Panc1 (cell line): ENCODE measurements around the gene ZNF281. TPM values are rescaled to one million over a fixed set of nuclear protein-coding genes. Genes with fewer than 3 reads are reported as not detected.

Experiments
- ATAC-seq: fragments of 200-7000 bp; cut with Tn5 transposase; 2 replicates; pipeline ENCODE4 v1.9.1; 2020; ENCODE audit warnings: mild to moderate bottlenecking, moderate library complexity
- BruUV-seq: library from RNA; stranded (reverse); fragments of 400-500 nt; replicated peaks from 2 replicates; lab custom pipeline; 2021; lab: Mats Ljungman, UMichigan
- CTCF ChIA-PET: fragments of 300-600 bp; sonication (Branson Sonifier 250); formaldehyde crosslinking; loops from one replicate; lab custom pipeline; 2022; ENCODE audit warnings: antibody characterized with exemption; lab: Charles Lee
- POLR2A ChIA-PET: fragments of 300-600 bp; sonication (Branson Sonifier 250); formaldehyde crosslinking; loops from one replicate; lab custom pipeline; 2022; ENCODE audit warnings: antibody characterized with exemption; lab: Charles Lee
- DNase-seq: peaks from one replicate; pipeline ENCODE4 v3.0.0-alpha.2; 2010; ENCODE audit warnings: low read depth, low spot score
- H3K27ac ChIP-seq: 2 replicates; pipeline ENCODE4 v1.5.1; 2011; ENCODE audit warnings: mild to moderate bottlenecking, low read length, inconsistent platforms
- H3K27me3 ChIP-seq: fragments of 200-500 bp; sonication (Bioruptor generic); 2 replicates; pipeline ENCODE4 v1.6.0; 2014; ENCODE audit warnings: low read length, inconsistent platforms; ENCODE audit not compliant: control insufficient read depth, insufficient read depth
- H3K36me3 ChIP-seq: fragments of 200-500 bp; sonication (Bioruptor generic); 2 replicates; pipeline ENCODE4 v1.5.1; 2014; ENCODE audit warnings: inconsistent platforms, mild to moderate bottlenecking, low read length, moderate library complexity; ENCODE audit not compliant: control insufficient read depth, insufficient read depth
- H3K4me1 ChIP-seq: 2 replicates; pipeline ENCODE4 v1.5.1; 2011; ENCODE audit warnings: inconsistent platforms, mild to moderate bottlenecking, low read length, moderate library complexity; ENCODE audit not compliant: control insufficient read depth, insufficient read depth
- H3K4me3 ChIP-seq, 2 experiments: 2 replicates each; pipeline ENCODE4 v1.5.1; 2011 to 2012; ENCODE audit warnings: low read depth in 2 of 2, low read length in 2 of 2, mild to moderate bottlenecking in 2 of 2, inconsistent platforms in 1 of 2, moderate library complexity in 1 of 2
- H3K9me3 ChIP-seq: fragments of 200-500 bp; sonication (Bioruptor generic); 2 replicates; pipeline ENCODE4 v1.5.1; 2014; ENCODE audit warnings: low read depth, mild to moderate bottlenecking, inconsistent platforms, low read length, moderate library complexity; ENCODE audit not compliant: control insufficient read depth, insufficient read depth
- CTCF ChIP-seq: fragments of 450-650 bp; IDR thresholded peaks from 2 replicates; pipeline ENCODE4 v1.5.1; 2017; ENCODE audit warnings: mild to moderate bottlenecking
- POLR2AphosphoS5 ChIP-seq: IDR thresholded peaks from 2 replicates; pipeline ENCODE4 v1.6.1; 2012; ENCODE audit warnings: mild to moderate bottlenecking, low read depth, low read length, moderate library complexity
- REST ChIP-seq, 2 experiments: IDR thresholded peaks; 2 replicates each; pipeline ENCODE4 v1.6.1; 2011 to 2012; ENCODE audit warnings: low read depth in 2 of 2, control low read depth in 1 of 2, low read length in 1 of 2, mild to moderate bottlenecking in 1 of 2, moderate library complexity in 1 of 2; ENCODE audit not compliant: insufficient read depth in 1 of 2
- SIN3A ChIP-seq: IDR thresholded peaks from 2 replicates; pipeline ENCODE4 v1.6.1; 2012; ENCODE audit warnings: low read depth, mild to moderate bottlenecking, low read length, moderate library complexity, borderline replicate concordance; ENCODE audit not compliant: insufficient read depth
- TCF7L2 ChIP-seq: IDR thresholded peaks from 2 replicates; pipeline ENCODE4 v1.6.1; 2011; ENCODE audit warnings: mild to moderate bottlenecking, low read depth, low read length, inconsistent platforms
- in situ Hi-C: cut with HindIII; loops from 2 replicates; pipeline ENCODE4 v1.10.0; 2016; ENCODE audit warnings: low sequenced_read_pairs, low pct_unique_long_range_greater_than_20kb
- intact Hi-C: fragments of 100-400 bp; cut with micrococcal nuclease; formaldehyde crosslinking; loops from one replicate; pipeline ENCODE4 v1.10.0; 2022; ENCODE audit not compliant: unreplicated experiment
- total RNA-seq: library from RNA; stranded (reverse); gene quantifications from one replicate; pipeline ENCODE4 v1.2.1, GENCODE V29; 2021; ENCODE audit not compliant: unreplicated experiment

Gene ZNF281
- total RNA-seq, 1 experiment from 2014 or later, result 34.2 TPM

- TF ChIP-seq REST (IDR thresholded peaks at IDR 0.05; ENCODE audit: insufficient read depth in 1 of 2, low read depth in 2 of 2, low read length in 1 of 2) (no peak), TCF7L2 (no peak), CTCF (no peak), POLR2AphosphoS5 (no peak), SIN3A (no peak)
- in situ Hi-C loops (no loop called here), intact Hi-C loops (no loop called here)
- no peak for DNase-seq
- H3K4me3 ChIP-seq, result no peak overlapping the region
- ChIA-PET POLR2A (no interaction called here), CTCF (no interaction called here)
- no peaks in the 10 kb centered on the region for H3K9me3 ChIP-seq
- H3K27ac ChIP-seq, result no peak overlapping the region
- no TSS peak for BruUV-seq
- H3K36me3 ChIP-seq, result no peaks in the 10 kb centered on the region
- no peak for ATAC-seq
- no peaks in the 10 kb centered on the region for H3K27me3 ChIP-seq
- H3K4me1 ChIP-seq, result peaks cover 9% of the 10 kb centered on the region
These were observed 23.8 kb upstream of the ZNF281 start for GRCh38 chr1:200433586-200433985.

GRCh38 chr1:200432586-200432985 lies 22.8 kb upstream of the ZNF281 start:
- POLR2A ChIA-PET, result no interaction called here
- no peak for TF ChIP-seq CTCF
- TF ChIP-seq TCF7L2, result no peak
- no peak for TF ChIP-seq POLR2AphosphoS5
- no peak for TF ChIP-seq REST (IDR thresholded peaks at IDR 0.05; ENCODE audit: insufficient read depth in 1 of 2, low read depth in 2 of 2, low read length in 1 of 2)
- TF ChIP-seq SIN3A, result no peak
- H3K36me3 ChIP-seq, result no peaks in the 10 kb centered on the region
- ATAC-seq, result no peak
- BruUV-seq, result no TSS peak
- no peak overlapping the region for H3K27ac ChIP-seq
- no peaks in the 10 kb centered on the region for H3K9me3 ChIP-seq
- no peak for DNase-seq
- intact Hi-C loops, result no loop called here
- CTCF ChIA-PET, result no interaction called here
- H3K4me1 ChIP-seq, result peaks cover 16% of the 10 kb centered on the region
- no peak overlapping the region for H3K4me3 ChIP-seq
- no peaks in the 10 kb centered on the region for H3K27me3 ChIP-seq
- in situ Hi-C loops, result no loop called here
